ENCODE data around the gene ZIC5. TPM values are rescaled to one million over a fixed set of nuclear protein-coding genes. Genes with fewer than 3 reads are reported as not detected.
A peak's percentile ranks its signal among the peaks of the same experiment; 100 is the strongest.
"Not testable (repeated sequence)": the region's sequence is repeated elsewhere in the genome, so short reads cannot be mapped to it uniquely, and the experiment has no call there.

The ZIC5 gene
- total RNA-seq, 2 donors from 2014 or later, result not detected

GRCh38 chr13:99966064-99966805 is 5.3 kb downstream of the ZIC5 start:
- no peak for DNase-seq
- intact Hi-C loops (cut with DNase I, micrococcal nuclease), result no loop called here
- no peak for ATAC-seq

DNA sequence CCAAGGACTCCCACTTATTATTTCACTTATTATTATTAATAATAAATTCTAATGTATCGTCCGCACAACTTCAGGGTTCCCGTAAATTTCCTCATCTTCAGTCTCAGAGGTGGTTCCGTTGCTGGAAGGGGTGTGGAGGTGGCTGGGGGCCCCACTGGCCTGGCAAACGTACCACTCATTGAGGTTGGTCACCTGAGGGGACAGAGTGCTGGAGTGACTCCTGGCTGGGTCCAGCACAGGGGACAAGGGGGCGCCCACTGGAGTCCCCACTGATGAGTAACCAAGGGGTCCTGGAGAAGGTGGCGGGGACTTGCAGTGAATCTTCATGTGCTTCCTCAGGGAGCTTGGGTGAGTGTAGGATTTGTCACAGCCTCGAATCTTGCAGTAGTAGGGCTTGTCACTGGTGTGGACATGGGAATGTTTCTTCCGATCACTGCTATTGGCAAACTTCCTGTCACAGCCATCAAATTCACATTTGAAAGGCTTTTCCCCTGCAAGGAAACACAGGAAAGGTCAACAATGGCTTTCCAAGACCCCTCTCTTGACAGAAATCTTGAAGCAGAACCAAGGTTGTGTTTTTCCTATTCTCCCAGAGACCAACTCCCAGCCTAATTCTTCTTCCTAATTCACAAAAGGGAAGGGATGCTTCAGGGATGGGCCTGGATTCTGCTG is 6.1 kb downstream of the ZIC5 start:
- ATAC-seq (no peak), DNase-seq (no peak)
- intact Hi-C loops (cut with DNase I, micrococcal nuclease), result no loop called here

DNA sequence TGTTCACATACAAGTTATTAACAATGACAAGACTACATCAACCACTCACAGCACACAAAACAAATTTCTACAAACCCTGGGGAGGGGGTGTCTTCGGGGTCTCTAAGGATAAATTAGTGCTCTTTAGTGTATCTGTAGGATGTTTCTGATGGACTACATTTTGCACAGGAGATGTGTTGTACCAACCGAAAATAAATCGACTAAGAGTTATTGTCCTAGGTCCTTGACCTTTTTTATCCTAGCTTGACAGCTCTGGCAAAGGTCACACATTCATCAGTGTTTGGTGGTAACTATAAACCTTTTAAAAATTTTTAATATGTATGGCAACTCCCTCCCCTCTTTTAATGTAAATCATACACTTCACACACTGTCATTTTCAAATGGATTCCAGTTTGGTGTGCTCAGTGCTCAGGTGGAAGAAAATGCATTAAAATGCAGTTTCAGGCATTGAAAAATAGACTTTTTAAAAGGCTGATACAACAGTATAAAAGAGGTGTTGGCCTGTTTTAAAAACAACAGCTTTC is 7.7 kb downstream of the ZIC5 start:
- intact Hi-C loops (cut with DNase I, micrococcal nuclease), result no loop called here

DNA sequence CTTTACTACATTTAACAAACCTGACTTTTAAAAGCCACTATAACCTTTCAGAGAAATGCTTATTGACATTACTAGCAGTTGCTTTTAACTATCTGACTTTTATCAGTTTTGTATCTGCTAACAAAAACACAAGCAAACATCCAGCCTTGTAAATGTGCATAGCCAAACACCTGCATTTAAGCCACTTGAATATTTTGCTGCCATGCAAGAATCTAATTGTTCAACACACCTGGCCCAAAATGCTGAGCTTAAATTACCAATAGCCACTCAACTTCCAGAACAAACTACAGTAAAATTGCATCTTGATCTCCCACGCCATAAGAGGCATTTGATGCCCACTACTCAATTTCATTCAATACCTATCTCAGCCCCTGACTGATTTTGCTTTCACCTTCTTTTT is 9.3 kb downstream of the ZIC5 start:
- intact Hi-C loops (cut with DNase I, micrococcal nuclease), result no loop called here
- DNase-seq, result no peak
- ATAC-seq, result no peak

More for the DNA sequence above, 7.7 kb downstream of the ZIC5 start:
- ATAC-seq (no peak), DNase-seq (no peak)

DNA sequence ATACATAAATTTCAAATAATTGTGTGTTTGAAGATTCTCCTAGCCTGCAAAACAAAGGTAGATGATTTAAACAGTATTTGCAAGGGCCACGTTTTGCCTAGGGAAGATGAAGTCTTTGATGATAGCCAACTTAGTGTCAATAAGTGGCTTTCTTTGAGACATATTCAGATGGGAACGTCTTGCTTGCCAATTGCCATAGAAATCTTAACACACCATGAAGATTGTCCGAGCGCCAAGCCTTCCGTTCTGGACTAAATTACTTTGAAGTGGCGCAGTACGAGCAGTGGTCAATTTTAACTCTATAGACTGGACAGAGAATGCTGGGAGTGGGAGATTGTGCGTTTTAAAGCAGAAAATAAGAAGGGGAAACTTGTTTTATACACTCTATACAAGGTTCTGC is 9.9 kb downstream of the ZIC5 start:
- ATAC-seq (no peak), DNase-seq (no peak)
- intact Hi-C loops (cut with DNase I, micrococcal nuclease), result no loop called here

DNA sequence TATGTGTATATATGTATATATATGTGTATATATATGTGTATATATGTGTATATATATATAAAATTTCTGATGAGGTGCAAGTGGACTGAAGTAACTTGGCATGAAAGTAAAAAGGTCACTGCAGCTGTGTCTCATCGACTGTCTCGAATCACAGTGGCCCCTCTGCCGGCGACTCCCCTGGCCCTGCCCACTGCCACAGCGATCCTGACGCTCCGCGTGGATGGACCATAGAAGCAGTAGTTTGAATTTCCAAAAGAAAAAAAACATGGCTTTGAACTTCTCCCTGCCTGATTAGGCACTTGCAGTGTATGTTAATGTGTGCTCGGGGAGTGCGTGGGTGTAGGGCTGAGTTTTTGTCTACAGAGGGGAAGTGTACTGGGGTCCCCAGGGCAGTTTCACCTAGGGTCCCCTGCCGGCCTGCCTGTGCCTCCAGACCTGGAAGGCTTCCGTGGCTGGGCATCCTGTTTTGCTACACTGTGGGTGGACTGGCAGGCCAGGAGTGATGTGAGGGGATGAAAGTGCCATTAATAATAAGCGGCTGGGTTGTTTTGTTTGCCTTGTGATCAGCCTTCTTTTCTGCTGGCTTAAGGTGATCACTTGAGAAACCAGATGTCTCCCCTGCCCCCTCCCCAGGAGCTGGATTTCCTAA is 10.8 kb downstream of the ZIC5 start:
- DNase-seq, result no peak
- intact Hi-C loops (cut with DNase I, micrococcal nuclease), result no loop called here
- ATAC-seq, result no peak

DNA sequence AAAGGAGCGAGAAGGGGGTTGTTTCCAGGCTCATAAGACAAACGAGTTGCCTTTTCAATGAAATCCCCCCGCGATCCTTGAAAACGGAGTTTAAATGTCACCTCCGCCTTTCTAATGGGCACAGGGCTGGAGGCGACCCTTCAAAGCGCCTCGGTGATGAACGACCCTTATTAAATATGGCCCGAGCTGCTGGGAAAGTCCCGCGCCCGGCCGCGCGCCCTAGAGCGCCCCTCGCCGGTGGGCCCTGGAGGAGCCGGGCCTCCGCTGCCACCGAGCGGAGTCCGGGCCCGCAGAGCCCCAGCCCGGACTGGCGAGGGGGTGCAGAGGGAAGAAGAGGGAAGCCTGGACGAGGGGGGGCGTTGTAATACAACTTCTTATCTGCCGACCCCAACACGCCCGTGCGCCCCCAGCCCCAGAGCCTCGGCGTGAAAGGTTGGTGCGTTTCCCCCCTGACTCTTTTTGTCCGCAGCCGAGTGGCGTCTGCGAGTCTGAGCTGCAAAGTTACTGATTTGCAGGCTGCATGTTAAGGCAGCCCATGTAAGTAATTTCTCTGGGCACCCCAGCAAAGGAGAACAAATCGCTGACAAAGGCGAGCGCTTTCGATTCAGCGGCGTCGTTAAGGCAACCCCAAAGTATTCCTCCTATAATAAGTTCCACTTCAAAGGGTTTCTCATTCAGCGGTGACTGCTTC is 11.9 kb downstream of the ZIC5 start:
- intact Hi-C loops (cut with DNase I, micrococcal nuclease), result no loop called here
- no peak for DNase-seq
- peak; percentile 15 for ATAC-seq

GRCh38 chr13:99959127-99959539 is 12.4 kb downstream of the ZIC5 start:
- intact Hi-C loops (cut with DNase I, micrococcal nuclease), result no loop called here
- ATAC-seq (no peak), DNase-seq (no peak)

DNA sequence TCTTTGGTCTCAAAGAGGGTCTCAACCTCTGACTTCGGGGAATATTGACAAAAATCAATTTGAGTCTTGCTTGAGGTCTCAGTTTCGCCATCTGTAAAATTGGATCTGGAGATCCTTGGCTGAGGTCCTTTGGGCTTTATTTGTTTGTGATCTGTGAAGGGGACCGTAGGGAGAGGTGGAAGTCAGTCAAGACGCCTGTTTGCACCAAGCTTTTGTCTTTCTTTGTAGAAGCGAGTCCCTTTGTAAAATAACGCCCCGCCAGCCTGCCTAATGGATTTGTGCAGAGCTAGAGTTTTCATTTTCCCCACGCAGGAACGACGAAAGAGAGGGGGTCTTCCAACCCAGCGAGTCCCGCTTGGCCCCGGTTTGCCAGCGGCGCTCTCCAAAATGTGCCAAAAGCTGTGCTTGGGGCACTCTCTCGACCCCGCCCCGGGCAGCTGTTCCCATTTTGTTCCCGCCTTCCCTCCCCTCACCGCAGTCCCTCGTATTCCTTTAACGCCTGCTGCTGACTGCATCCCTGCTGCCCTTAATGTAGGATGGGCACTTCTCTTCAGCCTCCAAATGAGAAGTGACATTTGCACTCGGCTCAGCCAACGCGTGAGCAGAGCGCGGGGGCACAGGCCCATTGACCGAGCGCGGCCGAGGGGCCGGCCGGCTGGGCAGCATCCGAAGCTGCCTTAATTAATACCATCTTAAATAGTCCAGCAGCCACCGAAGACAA is 13.0 kb downstream of the ZIC5 start:
- DNase-seq (no peak), ATAC-seq (no peak)
- intact Hi-C loops (cut with DNase I, micrococcal nuclease), result no loop called here

GRCh38 chr13:99956473-99957349 is 14.9 kb downstream of the ZIC5 start:
- ATAC-seq (peak; percentile 51), DNase-seq (no peak)
- intact Hi-C loops (cut with DNase I, micrococcal nuclease), result no loop called here

DNA sequence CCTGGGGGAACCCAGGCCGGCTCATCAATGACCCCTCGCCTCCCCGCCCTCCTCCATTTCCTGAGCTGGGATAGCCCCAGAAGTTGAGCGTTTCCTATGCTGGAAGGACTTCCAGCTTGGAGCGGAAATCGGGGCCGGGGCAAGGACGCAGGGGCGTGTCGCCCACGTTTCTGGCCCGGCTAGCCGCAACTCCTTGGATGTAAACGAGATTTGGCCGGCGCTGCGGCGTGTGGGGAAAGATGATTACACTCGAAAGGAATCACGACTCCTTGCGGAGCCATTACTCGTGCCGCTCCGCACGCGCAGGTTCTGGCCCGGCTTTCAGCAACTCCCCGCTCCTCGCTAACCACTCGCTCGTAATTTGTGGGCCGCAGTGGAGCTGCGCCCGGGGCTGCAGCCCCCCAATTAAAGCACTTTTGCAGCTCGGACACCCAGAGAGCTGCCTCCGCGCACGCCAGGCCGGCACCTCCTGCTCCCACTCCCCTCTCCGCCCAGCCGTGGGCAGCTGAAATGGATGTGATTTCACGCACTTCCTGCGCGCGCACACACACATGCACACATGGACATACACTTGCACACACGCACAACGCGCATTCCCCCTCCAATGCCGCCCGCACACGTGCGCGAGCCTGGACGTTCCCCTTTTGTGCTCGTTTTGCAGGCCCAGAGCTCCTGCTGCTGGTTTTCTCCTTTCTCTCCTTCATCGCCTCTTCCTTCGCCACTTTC is 15.7 kb downstream of the ZIC5 start:
- intact Hi-C loops (cut with DNase I, micrococcal nuclease), result no loop called here
- ATAC-seq (peak; percentile 40), DNase-seq (no peak)

- DNase-seq (no peak), ATAC-seq (no peak)
- intact Hi-C loops (cut with DNase I, micrococcal nuclease), result no loop called here
Measured at GRCh38 chr13:99955107-99955746, 16.3 kb downstream of the ZIC5 start.

DNA sequence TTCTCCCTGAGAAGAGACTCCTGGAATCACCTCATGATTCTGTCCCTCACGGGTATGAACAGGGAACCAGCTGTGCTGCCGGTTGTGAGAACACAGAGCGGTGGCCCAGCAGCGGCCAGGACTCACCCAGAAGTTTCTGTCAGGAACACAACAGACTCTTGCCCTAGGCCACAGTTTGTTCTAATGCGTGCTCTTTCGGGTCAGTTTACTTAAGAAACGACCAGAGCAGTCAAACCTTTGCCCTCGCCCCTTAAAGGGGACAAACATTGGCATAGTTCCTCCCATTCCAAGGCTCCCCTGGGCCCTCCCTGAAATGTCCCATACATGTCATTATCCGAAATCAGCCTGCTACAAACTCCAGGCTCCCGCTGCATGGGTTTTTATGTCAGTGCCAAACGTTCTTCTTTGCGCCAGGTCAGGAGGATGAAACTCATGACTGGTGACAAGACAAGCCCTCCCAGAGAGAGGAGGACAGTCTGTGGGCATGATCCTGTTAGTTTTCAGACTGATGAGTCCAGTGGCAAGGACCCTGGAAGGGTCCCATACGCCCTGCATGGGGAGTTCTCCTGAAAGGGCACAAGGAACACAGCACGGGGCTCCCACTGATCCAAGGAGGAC is 18.3 kb downstream of the ZIC5 start:
- no peak for ATAC-seq
- DNase-seq, result no peak
- intact Hi-C loops (cut with DNase I, micrococcal nuclease), result no loop called here

GRCh38 chr13:99951666-99952065 is 19.9 kb downstream of the ZIC5 start:
- DNase-seq; intact Hi-C loops (cut with DNase I, micrococcal nuclease): not testable (repeated sequence)

GRCh38 chr13:99949679-99950413 is 21.7 kb downstream of the ZIC5 start:
- intact Hi-C loops (cut with DNase I, micrococcal nuclease), result no loop called here
- DNase-seq (no peak), ATAC-seq (peak; percentile 49)

More at GRCh38 chr13:99951666-99952065, 19.9 kb downstream of the ZIC5 start:
- ATAC-seq, result not testable (repeated sequence)

Data from left colon (tissue), 2 donors.